ENCODE data around the gene SENP8.

Gene SENP8

GRCh38 chr15:72176159-72176558 is 58.0 kb downstream of the SENP8 start:
- no peak for DNase-seq

- DNase-seq, result no peak
These were observed 58.5 kb downstream of the SENP8 start for GRCh38 chr15:72176743-72177142.

- no peak for DNase-seq
These were observed 60.9 kb downstream of the SENP8 start for GRCh38 chr15:72178976-72179585.

GRCh38 chr15:72179950-72180581 is 61.9 kb downstream of the SENP8 start:
- DNase-seq, result no peak

GRCh38 chr15:72180761-72181324 is 62.6 kb downstream of the SENP8 start:
- DNase-seq, result no peak

GRCh38 chr15:72182244-72182643 is 64.0 kb downstream of the SENP8 start:
- DNase-seq, result no peak

GRCh38 chr15:72182673-72183072 is 64.5 kb downstream of the SENP8 start:
- DNase-seq, result no peak

- no peak for DNase-seq
These were observed 65.6 kb downstream of the SENP8 start for GRCh38 chr15:72183781-72184164.

GRCh38 chr15:72184165-72184811 is 66.1 kb downstream of the SENP8 start:
- no peak for DNase-seq

GRCh38 chr15:72189250-72189902 is 71.2 kb downstream of the SENP8 start:
- DNase-seq, result no peak

GRCh38 chr15:72192416-72192815 is 74.2 kb downstream of the SENP8 start:
- no peak for DNase-seq
